ENCODE results near the gene TSN. TPM values are rescaled to one million over a fixed set of nuclear protein-coding genes. Genes with fewer than 3 reads are reported as not detected.

TSN gene
- total and polyA plus RNA-seq, 9 of the 15 experiments (the other 6 are each of a cell fraction or from before 2014, with no cell fraction given): 63.2 to 152 (median 95.2) TPM

GRCh38 chr2:121755237-121756111 lies at the start of gene TSN (continued):
- no peak for TF ChIP-seq TEAD2 (tag; IDR thresholded peaks at IDR 0.05)
- TF ChIP-seq ZNF316 (IDR thresholded peaks at IDR 0.05): 0 out of 2 replicates have a peak, but pooled peaks have one; percentile 3
- no peak for TF ChIP-seq CHD7 (IDR thresholded peaks at IDR 0.05; ENCODE audit: low read depth, low read length)
- TF ChIP-seq PREB (CRISPR knock-in tag; IDR thresholded peaks at IDR 0.05): no peak
- TF ChIP-seq ATF7 (IDR thresholded peaks at IDR 0.05): peak; percentile 84
- TF ChIP-seq E2F5 (CRISPR knock-in tag; IDR thresholded peaks at IDR 0.05): no peak
- peak; percentile 65 for TF ChIP-seq TBP (optimal IDR thresholded peaks at IDR 0.05; ENCODE audit: low read depth, low read length)
- peak; percentile 92 for TF ChIP-seq GMEB1 (CRISPR knock-in tag; IDR thresholded peaks at IDR 0.05)
- TF ChIP-seq FOXK2 (conservative IDR thresholded peaks at IDR 0.05 in 1 of 2, IDR thresholded peaks at IDR 0.05 in 1 of 2; ENCODE audit: low read depth in 2 of 2): peak; percentile 82 to 83
- no peak for TF ChIP-seq KLF10 (CRISPR knock-in tag; IDR thresholded peaks at IDR 0.05)
- no peak for TF ChIP-seq SP2 (IDR thresholded peaks at IDR 0.05; ENCODE audit: extremely low read depth, low read depth, low read length, poor library complexity, severe bottlenecking)
